K562 (cell line): ENCODE data around the gene TTC13. TPM values are rescaled to one million over a fixed set of nuclear protein-coding genes. Genes with fewer than 3 reads are reported as not detected.

Experiments used
- CLOCK ChIP-seq: fragments of 250-450 bp; sonication (Bioruptor Pico); IDR thresholded peaks from 2 replicates; pipeline ENCODE4 v1.4.0; 2020; ENCODE audit warnings: mild to moderate bottlenecking, moderate library complexity, borderline replicate concordance
- ETS1 ChIP-seq: conservative IDR thresholded peaks from 2 replicates; pipeline ENCODE4 v1.6.1; 2011; ENCODE audit warnings: low read depth, mild to moderate bottlenecking, low read length; ENCODE audit not compliant: control insufficient read depth
- ETS2 ChIP-seq: IDR thresholded peaks from 2 replicates; pipeline ENCODE4 v1.6.1; 2016; ENCODE audit warnings: borderline replicate concordance, missing genetic modification characterization, mild to moderate bottlenecking, moderate library complexity, missing compliant biosample characterization; ENCODE audit not compliant: poor library complexity, severe bottlenecking
- GATAD2B ChIP-seq: fragments of 450-650 bp; IDR thresholded peaks from 2 replicates; pipeline ENCODE4 v1.6.1; 2017; ENCODE audit warnings: mild to moderate bottlenecking, borderline replicate concordance
- HOMEZ ChIP-seq: fragments of 250-450 bp; sonication (Bioruptor Pico); IDR thresholded peaks from 2 replicates; pipeline ENCODE4 v1.4.0; 2020; ENCODE audit warnings: mild to moderate bottlenecking, moderate library complexity
- IRF1 ChIP-seq: sonication (generic); formaldehyde crosslinking; IDR thresholded peaks from 2 replicates; pipeline ENCODE4 v1.8.0; 2022; ENCODE audit warnings: missing genetic modification reagents, mild to moderate bottlenecking, borderline replicate concordance
- MEIS2 ChIP-seq: fragments of 450-650 bp; IDR thresholded peaks from 2 replicates; pipeline ENCODE4 v1.6.1; 2014; ENCODE audit warnings: mild to moderate bottlenecking; ENCODE audit not compliant: partially characterized antibody
- MYNN ChIP-seq, 2 experiments: sonication (generic); formaldehyde crosslinking in 1 of 2; IDR thresholded peaks; 2 replicates each; pipeline versions ENCODE4 v1.5.0 to v1.6.1; 2016 to 2020; ENCODE audit warnings: antibody characterized with exemption in 1 of 2, missing genetic modification reagents in 1 of 2
- NFIC ChIP-seq: fragments of 450-650 bp; IDR thresholded peaks from 2 replicates; pipeline ENCODE4 v1.6.1; 2017; ENCODE audit warnings: mild to moderate bottlenecking, inconsistent platforms
- PRDM10 ChIP-seq: fragments of 450-650 bp; IDR thresholded peaks from 2 replicates; pipeline ENCODE4 v1.6.1; 2018; ENCODE audit not compliant: partially characterized antibody
- RAD51 ChIP-seq: fragments of 450-650 bp; IDR thresholded peaks from 2 replicates; pipeline ENCODE4 v1.7.1; 2016; ENCODE audit warnings: low read depth, mild to moderate bottlenecking, borderline replicate concordance
- RB1 ChIP-seq: fragments of 450-650 bp; IDR thresholded peaks from 2 replicates; pipeline ENCODE4 v1.6.1; 2017; ENCODE audit warnings: low read depth, mild to moderate bottlenecking
- ZC3H11A ChIP-seq: IDR thresholded peaks from 2 replicates; pipeline ENCODE4 v1.6.1; 2012; ENCODE audit warnings: low read depth, low read length, improper control_type of control experiment
- ZNF431 ChIP-seq: sonication (generic); formaldehyde crosslinking; IDR thresholded peaks from 2 replicates; pipeline ENCODE4 v1.8.0; 2022; ENCODE audit warnings: mild to moderate bottlenecking, missing genetic modification reagents
- ZNF507 ChIP-seq: conservative IDR thresholded peaks from 2 replicates; pipeline ENCODE4 v1.6.1; 2017; ENCODE audit warnings: missing genetic modification characterization, missing compliant biosample characterization
- ZNF830 ChIP-seq: fragments of 250-450 bp; sonication (Bioruptor Pico); IDR thresholded peaks from 2 replicates; pipeline ENCODE4 v1.5.0; 2021; ENCODE audit warnings: mild to moderate bottlenecking
- polyA plus RNA-seq, 8 experiments: library from polyadenylated mRNA; depleted of rRNA in 4 of 8; stranded (reverse) in 5 of 8; unstranded in 3 of 8; fragments of >200 nt; fragmentation: Nextera tagmentation in 2 of 8; fragmentation: Illumina TruSeq in 1 of 8; extraction: Ambion mirVana in 2 of 8; extraction: Trizol in 1 of 8; gene quantifications; 2 replicates each; pipeline versions ENCODE4 v1.2.1 to v1.2.3, GENCODE V29; 2011 to 2014; ENCODE audit warnings: inconsistent platforms in 1 of 8, missing spikeins in 1 of 8
- total RNA-seq, 7 experiments: library from RNA; depleted of rRNA in 6 of 7; stranded (reverse); fragments of >200 nt in 6 of 7; fragmentation: Illumina TruSeq in 2 of 7; extraction: Trizol in 2 of 7; gene quantifications; 2 replicates each; pipeline versions ENCODE4 v1.2.1 to v1.2.3, GENCODE V29; 2011 to 2021; ENCODE audit warnings: low replicate concordance in 1 of 7

The TTC13 gene
- total and polyA plus RNA-seq, 9 of the 15 experiments (the other 6 are each of a cell fraction or from before 2014, with no cell fraction given) = 1.7 to 13.8 (median 9.6) TPM

GRCh38 chr1:230978491-230979388, at the start of gene TTC13, which contains the start of gene ARV1 (continued):
- TF ChIP-seq ZNF507 (no peak), ETS1 (peak; percentile 98), ZC3H11A (no peak), RB1 (peak; percentile 60; the same call in 1 of the 2 replicates), MEIS2 (peak; percentile 84), HOMEZ (CRISPR knock-in tag) (no peak), PRDM10 (no peak), NFIC (peak; percentile 57), GATAD2B (peak; percentile 41), IRF1 (CRISPR knock-in tag) (no peak), MYNN (IDR thresholded peaks at IDR 0.05) (peak; percentile 90), MYNN (CRISPR knock-in tag; IDR thresholded peaks at IDR 0.05) (no peak), ZNF830 (CRISPR knock-in tag) (no peak), RAD51 (no peak; the same call in 1 of the 2 replicates), ZNF431 (CRISPR knock-in tag) (0 out of 2 replicates have a peak, but pooled peaks have one; percentile 31), CLOCK (no peak), ETS2 (no peak)
